ENCODE measurements around the gene ST6GALNAC4. TPM values are rescaled to one million over a fixed set of nuclear protein-coding genes. Genes with fewer than 3 reads are reported as not detected.

ST6GALNAC4 gene
- total and polyA plus RNA-seq, 2 donors (not counting 1 experiment from before 2014, with no cell fraction given) = 80.5 to 199 TPM

DNA sequence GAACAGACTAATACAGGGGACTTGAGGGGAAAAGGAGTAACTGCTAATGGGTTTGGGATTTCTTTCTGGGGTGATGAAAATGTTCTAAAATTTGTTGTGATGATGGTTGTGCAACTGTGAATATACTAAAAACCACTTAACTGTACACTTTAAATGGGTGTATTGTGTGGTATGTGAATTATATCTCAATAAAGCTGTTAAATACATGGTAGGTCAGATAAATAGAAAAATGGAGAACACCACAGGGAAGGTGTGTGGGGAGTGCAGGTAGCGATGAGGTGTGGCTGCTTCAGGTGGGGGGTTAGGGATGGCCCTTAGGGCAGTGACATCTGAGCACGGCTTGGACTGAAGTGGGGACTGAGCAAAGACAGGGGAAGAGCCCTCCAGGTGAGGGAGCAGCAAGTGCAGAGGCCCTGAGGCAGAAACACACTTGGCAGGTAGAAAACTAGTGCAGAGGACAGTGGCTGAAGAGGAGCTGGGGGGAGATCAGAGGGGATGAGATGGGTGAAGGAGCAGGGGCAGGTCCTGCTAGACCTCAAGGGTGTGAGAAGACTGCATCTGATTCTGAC, 43.1 kb upstream of the ST6GALNAC4 start:
- ATAC-seq (ENCODE audit: low read depth) (no peak), DNase-seq (no peak)
- intact Hi-C loops (cut with micrococcal nuclease) = loop anchor here (5.0 kb wide), 2 partner anchors 37 to 157 kb away; no protein-coding TSS in a partner anchor
- no peak overlapping the region for H3K9ac ChIP-seq (ENCODE audit: low read length)
- no peaks in the 10 kb centered on the region for H3K9me3 ChIP-seq (ENCODE audit: control extremely low read depth in 1 of 3, control insufficient read depth in 2 of 3, insufficient read depth in 1 of 3, low read length in 2 of 3)
- H3K36me3 ChIP-seq (replicated peaks in 1 of 2; ENCODE audit: control extremely low read depth in 1 of 2, control insufficient read depth in 1 of 2, extremely low read depth in 1 of 2, insufficient read depth in 2 of 2, low read length in 1 of 2) = peaks cover 0 to 15% of the 10 kb centered on the region in 2 experiments
- peak overlapping the region in 1 of 2 donors; percentile 60 for H3K27ac ChIP-seq (ENCODE audit: low read length in 2 of 2)
- CTCF ChIA-PET = interaction anchor here (0.6 to 12.8 kb wide), 5 partner anchors 11 to 74 kb away, joined by 3 to 251 read pairs (median 11); partner anchors contain the start of gene EEIG1
- H3K27me3 Mint-ChIP-seq = no peaks in the 10 kb centered on the region
- peaks cover 75% of the 10 kb centered on the region for H3K4me1 Mint-ChIP-seq
- H3K4me2 ChIP-seq (replicated peaks; ENCODE audit: low read depth, low read length, poor library complexity, severe bottlenecking) = no peak overlapping the region
- POLR2A ChIA-PET = interaction anchor here (0.6 kb wide), 1 partner anchor 65 kb away, joined by 6 read pairs; no protein-coding TSS in a partner anchor
- H3K4me1 ChIP-seq (ENCODE audit: control insufficient read depth in 2 of 2, insufficient read depth in 2 of 2, low read length in 2 of 2) = peaks cover 22 to 51% of the 10 kb centered on the region in 2 donors
- H3K4me3 Mint-ChIP-seq = no peak overlapping the region
- peaks cover 100% of the 10 kb centered on the region for H3K79me2 ChIP-seq (ENCODE audit: control insufficient read depth, insufficient read depth, low read length)
- peaks cover 86% of the 10 kb centered on the region for H4K20me1 ChIP-seq (ENCODE audit: control insufficient read depth, insufficient read depth, low read length, poor library complexity, severe bottlenecking)
- H3K9me3 Mint-ChIP-seq (ENCODE audit: insufficient read depth) = no peaks in the 10 kb centered on the region
- no peak overlapping the region for H2AFZ ChIP-seq (ENCODE audit: insufficient read depth, low read depth, low read length, poor library complexity, severe bottlenecking)
- no peaks in the 10 kb centered on the region for H3K27me3 ChIP-seq (replicated peaks in 1 of 4; ENCODE audit: control extremely low read depth in 1 of 4, control insufficient read depth in 3 of 4, insufficient read depth in 4 of 4, low read length in 3 of 4)
- 93% methylated on average over 2 of the region's 2 CpGs for WGBS (ENCODE audit: insufficient coverage)
- TF ChIP-seq EZH2 (IDR thresholded peaks at IDR 0.05; ENCODE audit: borderline replicate concordance, insufficient read depth, low read depth, low read length, poor library complexity, severe bottlenecking) = no peak
- TF ChIP-seq, protein P1, sequence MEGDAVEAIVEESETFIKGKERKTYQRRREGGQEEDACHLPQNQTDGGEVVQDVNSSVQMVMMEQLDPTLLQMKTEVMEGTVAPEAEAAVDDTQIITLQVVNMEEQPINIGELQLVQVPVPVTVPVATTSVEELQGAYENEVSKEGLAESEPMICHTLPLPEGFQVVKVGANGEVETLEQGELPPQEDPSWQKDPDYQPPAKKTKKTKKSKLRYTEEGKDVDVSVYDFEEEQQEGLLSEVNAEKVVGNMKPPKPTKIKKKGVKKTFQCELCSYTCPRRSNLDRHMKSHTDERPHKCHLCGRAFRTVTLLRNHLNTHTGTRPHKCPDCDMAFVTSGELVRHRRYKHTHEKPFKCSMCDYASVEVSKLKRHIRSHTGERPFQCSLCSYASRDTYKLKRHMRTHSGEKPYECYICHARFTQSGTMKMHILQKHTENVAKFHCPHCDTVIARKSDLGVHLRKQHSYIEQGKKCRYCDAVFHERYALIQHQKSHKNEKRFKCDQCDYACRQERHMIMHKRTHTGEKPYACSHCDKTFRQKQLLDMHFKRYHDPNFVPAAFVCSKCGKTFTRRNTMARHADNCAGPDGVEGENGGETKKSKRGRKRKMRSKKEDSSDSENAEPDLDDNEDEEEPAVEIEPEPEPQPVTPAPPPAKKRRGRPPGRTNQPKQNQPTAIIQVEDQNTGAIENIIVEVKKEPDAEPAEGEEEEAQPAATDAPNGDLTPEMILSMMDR (IDR thresholded peaks at IDR 0.05) = no peak
- H3K27ac Mint-ChIP-seq = peak overlapping the region; percentile 69
- no peak overlapping the region for H3K4me3 ChIP-seq (ENCODE audit: control extremely low read depth in 1 of 5, extremely low read depth in 1 of 5, insufficient read depth in 1 of 5, low read depth in 2 of 5, low read length in 4 of 5)

DNA sequence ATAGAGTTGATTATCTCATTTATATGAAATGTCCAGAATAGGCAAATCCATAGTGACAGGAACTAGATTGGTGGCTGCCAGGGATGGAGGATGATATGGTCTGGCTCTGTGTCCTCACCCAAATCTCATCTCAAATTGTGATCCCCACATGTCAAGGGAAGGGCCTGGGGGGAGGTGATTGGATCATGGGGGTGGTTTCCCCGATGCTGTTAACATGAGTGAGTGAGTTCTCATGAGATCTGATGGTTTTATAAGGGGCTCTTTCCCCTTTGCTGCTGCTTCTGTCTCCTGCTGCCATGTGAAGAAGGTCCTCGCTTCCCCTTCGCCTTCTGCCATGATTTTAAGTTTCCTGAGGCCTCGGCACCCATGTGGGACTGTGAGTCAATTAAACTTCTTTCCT, 42.6 kb upstream of the ST6GALNAC4 start:
- H3K4me1 Mint-ChIP-seq = peaks cover 77% of the 10 kb centered on the region
- Histone ChIP-seq H3K27me3 (replicated peaks in 1 of 4; ENCODE audit: control extremely low read depth in 1 of 4, control insufficient read depth in 3 of 4, insufficient read depth in 4 of 4, low read length in 3 of 4) (no peaks in the 10 kb centered on the region), H3K79me2 (ENCODE audit: control insufficient read depth, insufficient read depth, low read length) (peaks cover 100% of the 10 kb centered on the region), H3K4me2 (replicated peaks; ENCODE audit: low read depth, low read length, poor library complexity, severe bottlenecking) (no peak overlapping the region), H2AFZ (ENCODE audit: insufficient read depth, low read depth, low read length, poor library complexity, severe bottlenecking) (no peak overlapping the region), H3K4me1 (ENCODE audit: control insufficient read depth in 2 of 2, insufficient read depth in 2 of 2, low read length in 2 of 2) (peaks cover 22 to 53% of the 10 kb centered on the region in 2 donors), H3K9ac (ENCODE audit: low read length) (no peak overlapping the region), H3K4me3 (ENCODE audit: control extremely low read depth in 1 of 5, extremely low read depth in 1 of 5, insufficient read depth in 1 of 5, low read depth in 2 of 5, low read length in 4 of 5) (no peak overlapping the region), H3K36me3 (replicated peaks in 1 of 2; ENCODE audit: control extremely low read depth in 1 of 2, control insufficient read depth in 1 of 2, extremely low read depth in 1 of 2, insufficient read depth in 2 of 2, low read length in 1 of 2) (peaks cover 0 to 15% of the 10 kb centered on the region in 2 experiments), H3K9me3 (ENCODE audit: control extremely low read depth in 1 of 3, control insufficient read depth in 2 of 3, insufficient read depth in 1 of 3, low read length in 2 of 3) (no peaks in the 10 kb centered on the region), H4K20me1 (ENCODE audit: control insufficient read depth, insufficient read depth, low read length, poor library complexity, severe bottlenecking) (peaks cover 86% of the 10 kb centered on the region), H3K27ac (ENCODE audit: low read length in 2 of 2) (peak overlapping the region in 1 of 2 donors; percentile 60)
- WGBS (ENCODE audit: insufficient coverage) = 82% methylated on average over 1 of the region's 4 CpGs
- no peak overlapping the region for H3K27ac Mint-ChIP-seq
- ChIA-PET CTCF (interaction anchor here (1.0 to 12.8 kb wide), 3 partner anchors 18 to 158 kb away, joined by 4 to 251 read pairs (median 182); partner anchors contain the start of gene EEIG1), POLR2A (no interaction called here)
- no peak for DNase-seq
- no peaks in the 10 kb centered on the region for H3K9me3 Mint-ChIP-seq (ENCODE audit: insufficient read depth)
- no peak for ATAC-seq (ENCODE audit: low read depth)
- intact Hi-C loops (cut with micrococcal nuclease) = loop anchor here (5.0 kb wide), 2 partner anchors 38 to 158 kb away; no protein-coding TSS in a partner anchor
- no peaks in the 10 kb centered on the region for H3K27me3 Mint-ChIP-seq
- TF ChIP-seq, protein P1 (IDR thresholded peaks at IDR 0.05) = no peak
- no peak for TF ChIP-seq EZH2 (IDR thresholded peaks at IDR 0.05; ENCODE audit: borderline replicate concordance, insufficient read depth, low read depth, low read length, poor library complexity, severe bottlenecking)
- H3K4me3 Mint-ChIP-seq = no peak overlapping the region

All from B cell (primary cell).